Iris pigment epithelial cell (primary cell): ENCODE data around the gene RABGAP1L.
"Not testable (repeated sequence)": the region's sequence is repeated elsewhere in the genome, so short reads cannot be mapped to it uniquely, and the experiment has no call there.

Experiments
- DNase-seq: peaks from one replicate; pipeline ENCODE4 v3.0.0-alpha.2; 2011; ENCODE audit warnings: low read depth

RABGAP1L gene

GRCh38 chr1:174198202-174198601 is 38.9 kb downstream of the RABGAP1L start:
- no peak for DNase-seq

- DNase-seq: no peak
These were observed 41.4 kb downstream of the RABGAP1L start for GRCh38 chr1:174200746-174201145.

GRCh38 chr1:174204697-174205308 is 45.5 kb downstream of the RABGAP1L start:
- no peak for DNase-seq

GRCh38 chr1:174206148-174206836 is 47.0 kb downstream of the RABGAP1L start:
- DNase-seq: no peak

- DNase-seq: no peak
These were observed 50.2 kb downstream of the RABGAP1L start for GRCh38 chr1:174209347-174210187.

- DNase-seq: no peak
These were observed 52.2 kb downstream of the RABGAP1L start for GRCh38 chr1:174211486-174211885.

- DNase-seq: no peak
These were observed 56.4 kb downstream of the RABGAP1L start for GRCh38 chr1:174215766-174216165.

GRCh38 chr1:174217248-174217647 is 57.9 kb downstream of the RABGAP1L start:
- no peak for DNase-seq

GRCh38 chr1:174217787-174218574 is 58.7 kb downstream of the RABGAP1L start:
- peak; percentile 56 for DNase-seq

GRCh38 chr1:174218983-174219382 is 59.7 kb downstream of the RABGAP1L start:
- peak; percentile 35 for DNase-seq

- DNase-seq: no peak
These were observed 60.5 kb downstream of the RABGAP1L start for GRCh38 chr1:174219606-174220370.

GRCh38 chr1:174221681-174222080 is 62.4 kb downstream of the RABGAP1L start:
- DNase-seq: no peak

GRCh38 chr1:174222166-174222949 is 63.0 kb downstream of the RABGAP1L start:
- peak; percentile 94 for DNase-seq

- no peak for DNase-seq
These were observed 65.3 kb downstream of the RABGAP1L start for GRCh38 chr1:174224641-174225040.

GRCh38 chr1:174225499-174226204 is 66.3 kb downstream of the RABGAP1L start:
- no peak for DNase-seq

GRCh38 chr1:174230399-174230798 is 71.1 kb downstream of the RABGAP1L start:
- DNase-seq: no peak

- DNase-seq: no peak
These were observed 73.4 kb downstream of the RABGAP1L start for GRCh38 chr1:174232761-174233160.

GRCh38 chr1:174238845-174239501 is 79.7 kb downstream of the RABGAP1L start:
- not testable (repeated sequence) for DNase-seq

GRCh38 chr1:174239541-174239940 is 80.2 kb downstream of the RABGAP1L start:
- peak; percentile 25 for DNase-seq
